GM12891 (cell line): ENCODE data around the gene DDA1.
"Not testable (repeated sequence)": the region's sequence is repeated elsewhere in the genome, so short reads cannot be mapped to it uniquely, and the experiment has no call there.

Source experiments
- DNase-seq: peaks from one replicate; pipeline ENCODE4 v3.0.0; 2011; ENCODE audit warnings: low spot score; ENCODE audit not compliant: insufficient read length
- FAIRE-seq: peaks from 2 replicates; lab custom pipeline; 2011; peaks lifted over from hg19 to GRCh38; lab: Jason Lieb, UNC
- PAX5 ChIP-seq: IDR thresholded peaks from 2 replicates; pipeline ENCODE4 v1.6.1; 2011; ENCODE audit warnings: low read length, moderate library complexity, mild to moderate bottlenecking; ENCODE audit not compliant: insufficient read depth, severe bottlenecking
- POLR2A ChIP-seq: IDR thresholded peaks from 2 replicates; pipeline ENCODE4 v1.6.1; 2011; ENCODE audit warnings: low read depth, low read length, control low read depth
- POLR2AphosphoS5 ChIP-seq: IDR thresholded peaks from 2 replicates; pipeline ENCODE4 v1.6.1; 2011; ENCODE audit warnings: low read depth, low read length, control low read depth
- POU2F2 ChIP-seq: IDR thresholded peaks from 2 replicates; pipeline ENCODE4 v1.6.1; 2011; ENCODE audit warnings: low read depth, mild to moderate bottlenecking, control low read depth, low read length, moderate library complexity
- SPI1 ChIP-seq: IDR thresholded peaks from 2 replicates; pipeline ENCODE4 v1.6.1; 2011; ENCODE audit warnings: low read depth, low read length, control low read depth
- TAF1 ChIP-seq: IDR thresholded peaks from 2 replicates; pipeline ENCODE4 v1.6.1; 2011; ENCODE audit warnings: low read depth, low read length, control low read depth

Gene DDA1

DNA sequence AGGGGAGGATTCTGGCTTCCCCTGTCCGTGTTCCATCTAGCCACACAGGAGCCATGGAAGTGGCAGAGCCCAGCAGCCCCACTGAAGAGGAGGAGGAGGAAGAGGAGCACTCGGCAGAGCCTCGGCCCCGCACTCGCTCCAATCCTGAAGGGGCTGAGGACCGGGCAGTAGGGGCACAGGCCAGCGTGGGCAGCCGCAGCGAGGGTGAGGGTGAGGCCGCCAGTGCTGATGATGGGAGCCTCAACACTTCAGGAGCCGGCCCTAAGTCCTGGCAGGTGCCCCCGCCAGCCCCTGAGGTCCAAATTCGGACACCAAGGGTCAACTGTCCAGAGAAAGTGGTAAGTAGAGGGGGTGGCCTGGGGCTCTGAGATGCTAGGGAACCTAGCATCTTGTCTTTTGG is 40.6 kb upstream of the DDA1 start:
- FAIRE-seq: no peak
- TF ChIP-seq POLR2AphosphoS5 (no peak), POLR2A (no peak), TAF1 (no peak), SPI1 (no peak), POU2F2 (no peak), PAX5 (no peak)
- DNase-seq: no peak

DNA sequence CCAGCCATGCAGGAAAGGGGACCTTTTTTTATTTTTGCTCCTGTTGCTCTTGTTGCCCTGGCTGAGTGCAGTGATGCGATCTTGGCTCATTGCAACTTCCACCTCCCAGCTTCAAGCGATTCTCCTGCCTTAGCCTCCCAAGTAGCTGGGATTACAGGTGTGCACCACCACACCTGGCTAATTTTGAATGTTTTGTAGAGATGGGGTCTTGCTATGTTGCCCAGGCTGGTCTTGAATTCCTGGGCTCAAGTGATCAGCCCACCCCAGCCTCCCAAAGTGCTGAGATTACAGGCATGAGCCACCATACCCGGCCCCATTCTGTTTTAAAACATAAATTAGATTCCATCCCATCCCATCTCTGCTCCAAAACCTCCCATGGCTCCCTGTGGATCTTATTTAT is 34.5 kb upstream of the DDA1 start:
- not testable (repeated sequence) for DNase-seq, FAIRE-seq

- FAIRE-seq: no peak
- TF ChIP-seq TAF1: no peak
- no peak for DNase-seq
These were observed 33.8 kb upstream of the DDA1 start for GRCh38 chr19:17275441-17276175.

DNA sequence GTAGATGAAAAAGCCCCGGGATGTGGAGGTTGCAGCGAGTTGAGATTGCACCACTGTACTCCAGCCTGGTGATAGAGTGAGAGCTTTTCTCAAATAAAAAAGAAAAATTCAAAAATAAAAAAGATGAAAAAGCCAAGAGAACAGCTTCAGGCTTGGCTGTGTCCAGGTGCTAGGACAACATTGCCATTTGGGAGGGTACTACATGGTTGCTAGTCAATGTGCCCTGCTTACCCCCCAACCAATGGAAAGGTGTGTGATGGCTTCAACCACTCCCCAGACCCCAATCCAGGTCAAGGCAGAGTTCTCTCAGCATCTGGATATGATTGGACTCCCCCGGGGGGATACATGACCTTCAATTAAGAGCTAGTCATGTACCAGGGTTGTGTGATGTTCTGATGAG is 29.9 kb upstream of the DDA1 start:
- no peak for TF ChIP-seq PAX5
- no peak for TF ChIP-seq POLR2AphosphoS5
- no peak for TF ChIP-seq SPI1
- TF ChIP-seq POU2F2: no peak
- no peak for TF ChIP-seq POLR2A
- TF ChIP-seq TAF1: no peak
- no peak for DNase-seq
- no peak for FAIRE-seq

DNA sequence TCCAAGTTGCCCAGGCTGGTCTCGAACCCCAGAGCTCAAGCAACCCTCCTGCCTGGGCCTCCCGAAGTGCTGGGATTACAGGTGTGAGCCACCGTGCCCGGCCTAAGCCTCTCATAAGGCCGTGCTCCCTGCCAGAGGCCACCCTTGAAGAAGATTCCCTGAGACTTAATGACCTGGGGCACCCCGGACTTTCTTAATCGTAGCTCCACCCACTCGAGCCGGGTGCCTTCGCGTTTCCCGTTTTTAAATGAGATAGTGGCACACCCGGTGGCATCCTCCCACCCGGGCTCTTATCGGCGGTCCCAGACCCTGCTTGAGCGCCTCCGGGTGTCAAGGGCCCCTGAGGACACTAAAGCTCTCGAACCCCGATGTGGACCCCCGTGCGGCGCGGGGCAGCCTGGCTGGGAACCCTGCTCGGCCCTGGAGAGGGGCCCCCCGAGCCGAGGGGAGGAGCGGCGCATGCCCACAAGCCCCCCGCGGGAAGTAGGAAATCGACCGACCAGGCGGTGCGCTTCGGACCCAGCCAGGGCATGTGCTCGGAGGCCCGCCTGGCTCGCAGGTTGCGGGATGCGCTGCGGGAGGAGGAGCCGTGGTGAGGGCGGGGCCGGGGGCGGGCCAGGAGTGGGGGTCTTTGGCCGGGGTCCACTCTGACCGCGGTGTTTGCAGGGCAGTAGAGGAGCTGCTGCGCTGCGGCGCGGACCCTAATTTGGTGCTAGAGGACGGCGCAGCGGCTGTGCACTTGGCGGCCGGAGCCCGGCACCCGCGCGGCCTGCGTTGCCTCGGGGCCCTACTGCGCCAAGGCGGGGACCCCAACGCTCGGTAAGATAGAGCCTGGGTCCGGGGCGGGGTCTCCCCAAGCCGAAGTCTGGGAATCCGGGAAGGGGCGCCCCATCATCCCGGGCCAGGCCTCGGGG is 27.7 kb upstream of the DDA1 start, which contains the start of gene ANKLE1:
Gene ANKLE1 (plus strand): TSS at position 511 of the 914 bp plus-strand sequence. CDS start 20 bp downstream, at position 531.
- peak; percentile 78 for DNase-seq
- peak; percentile 94 for FAIRE-seq
- TF ChIP-seq PAX5 (no peak), SPI1 (peak; percentile 52), POLR2A (no peak), POLR2AphosphoS5 (no peak), POU2F2 (no peak), TAF1 (no peak)

GRCh38 chr19:17282488-17283125 is 26.8 kb upstream of the DDA1 start:
- DNase-seq (peak; percentile 93), FAIRE-seq (peak; percentile 99)
- TF ChIP-seq POLR2AphosphoS5: no peak
- TF ChIP-seq POLR2A: no peak
- no peak for TF ChIP-seq SPI1
- no peak for TF ChIP-seq PAX5
- no peak for TF ChIP-seq TAF1
- TF ChIP-seq POU2F2: no peak

DNA sequence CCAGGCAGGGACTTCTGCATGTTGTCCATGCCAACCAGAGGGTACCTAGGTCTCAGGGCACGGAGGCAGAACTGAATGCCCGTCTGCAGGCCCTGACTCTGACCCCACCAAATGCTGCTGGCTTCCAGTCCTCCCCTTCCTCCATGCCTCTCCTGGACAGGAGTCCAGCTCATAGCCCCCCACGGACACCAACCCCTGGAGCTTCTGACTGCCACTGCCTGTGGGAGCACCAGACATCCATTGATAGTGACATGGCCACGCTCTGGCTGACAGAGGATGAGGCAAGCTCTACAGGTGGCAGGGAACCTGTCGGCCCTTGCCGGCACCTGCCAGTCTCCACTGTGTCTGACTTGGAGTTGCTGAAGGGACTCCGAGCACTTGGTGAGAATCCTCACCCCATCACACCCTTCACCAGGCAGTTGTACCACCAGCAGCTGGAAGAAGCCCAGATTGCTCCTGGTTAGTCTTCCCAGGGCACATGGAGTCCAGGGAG is 25.8 kb upstream of the DDA1 start:
- TF ChIP-seq TAF1: no peak
- TF ChIP-seq POU2F2: no peak
- TF ChIP-seq POLR2AphosphoS5: no peak
- no peak for TF ChIP-seq SPI1
- TF ChIP-seq PAX5: no peak
- no peak for TF ChIP-seq POLR2A
- DNase-seq: no peak
- FAIRE-seq: no peak

DNA sequence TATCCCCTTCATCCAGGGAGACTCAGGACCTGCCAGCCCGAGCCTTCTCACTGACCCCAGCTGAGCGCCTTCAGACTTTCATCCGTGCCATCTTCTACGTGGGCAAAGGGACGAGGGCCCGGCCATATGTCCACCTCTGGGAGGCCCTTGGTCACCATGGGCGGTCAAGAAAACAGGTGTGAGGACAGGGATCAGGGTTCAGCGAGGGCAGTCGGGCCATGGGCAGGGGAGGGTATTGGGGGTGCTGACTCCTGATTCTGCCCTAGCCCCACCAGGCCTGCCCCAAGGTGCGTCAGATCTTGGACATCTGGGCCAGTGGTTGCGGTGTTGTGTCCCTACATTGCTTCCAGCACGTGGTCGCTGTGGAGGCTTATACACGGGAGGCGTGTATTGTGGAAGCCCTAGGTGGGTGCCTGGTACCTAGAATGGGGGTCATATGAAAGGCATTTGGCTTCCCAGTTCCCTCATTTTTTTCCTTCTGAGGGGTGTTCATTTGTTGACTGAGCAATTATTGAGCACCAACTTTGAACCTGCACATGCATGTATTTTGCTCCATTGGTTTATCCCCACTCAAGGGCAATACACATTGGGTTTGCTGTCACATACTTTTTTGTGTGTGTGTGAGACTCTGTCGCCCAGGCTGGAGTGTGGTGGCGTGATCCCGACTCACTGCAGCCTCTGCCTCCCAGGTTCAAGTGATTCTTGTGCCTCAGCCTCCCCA is 23.8 kb upstream of the DDA1 start:
- TF ChIP-seq TAF1 (no peak), SPI1 (no peak), POLR2A (no peak), PAX5 (no peak), POLR2AphosphoS5 (no peak), POU2F2 (no peak)
- DNase-seq: no peak
- FAIRE-seq: no peak

GRCh38 chr19:17286263-17286662 is 23.1 kb upstream of the DDA1 start:
- DNase-seq (no peak), FAIRE-seq (no peak)
- TF ChIP-seq POU2F2: no peak
- TF ChIP-seq PAX5: no peak
